ENCODE measurements around the gene RBPJ.

The RBPJ gene

DNA sequence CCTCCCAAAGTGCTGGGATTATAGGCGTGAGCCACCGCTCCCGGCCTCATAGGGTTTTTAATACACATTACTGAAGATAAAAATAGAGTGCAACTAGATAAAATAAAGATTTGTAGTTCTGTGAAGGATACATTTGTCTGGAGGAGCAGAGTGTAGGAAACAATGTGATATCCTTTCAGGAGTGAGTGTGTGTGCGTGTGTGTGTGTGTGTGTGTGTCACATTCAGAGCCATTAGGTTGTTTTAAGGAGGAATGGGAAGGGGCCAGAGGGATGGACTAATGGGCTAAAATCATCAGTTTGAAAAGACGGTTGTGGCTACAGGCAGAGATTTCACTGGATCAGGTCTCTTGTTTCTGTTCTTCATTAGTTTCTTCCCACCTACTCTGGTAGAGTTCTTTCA, 40.0 kb downstream of the RBPJ start:
- ChIA-PET CTCF (interaction anchor here (0.7 kb wide), 1 partner anchor 12 kb away, joined by 3 read pairs; no protein-coding TSS in a partner anchor), POLR2A (no interaction called here)
- DNase-seq (ENCODE audit: extremely low spot score): no peak
- TF ChIP-seq ARNT (IDR thresholded peaks at IDR 0.05) (no peak), FOXA1 (IDR thresholded peaks at IDR 0.05) (no peak), ZNF384 (IDR thresholded peaks at IDR 0.05) (no peak), NFRKB (IDR thresholded peaks at IDR 0.05) (no peak), SUZ12 (IDR thresholded peaks at IDR 0.05) (no peak), ELF4 (IDR thresholded peaks at IDR 0.05) (no peak), SP1 (IDR thresholded peaks at IDR 0.05) (no peak), TARDBP (IDR thresholded peaks at IDR 0.05) (no peak), L3MBTL2 (conservative IDR thresholded peaks at IDR 0.05) (no peak), HDGF (IDR thresholded peaks at IDR 0.05; ENCODE audit: borderline replicate concordance) (no peak), LEF1 (IDR thresholded peaks at IDR 0.05; ENCODE audit: borderline replicate concordance) (no peak), CTBP1 (IDR thresholded peaks at IDR 0.05; ENCODE audit: borderline replicate concordance) (no peak), BHLHE40 (IDR thresholded peaks at IDR 0.05; ENCODE audit: borderline replicate concordance) (no peak), FOXK2 (IDR thresholded peaks at IDR 0.05) (no peak), FOXM1 (IDR thresholded peaks at IDR 0.05; ENCODE audit: borderline replicate concordance) (no peak), PKNOX1 (IDR thresholded peaks at IDR 0.05) (no peak)

- DNase-seq (ENCODE audit: extremely low spot score): no peak
- POLR2A ChIA-PET: no interaction called here
- CTCF ChIA-PET: no interaction called here
- TF ChIP-seq FOXA1 (IDR thresholded peaks at IDR 0.05) (no peak), NFRKB (IDR thresholded peaks at IDR 0.05) (no peak), ELF4 (IDR thresholded peaks at IDR 0.05) (no peak), ZNF384 (IDR thresholded peaks at IDR 0.05) (no peak), FOXK2 (IDR thresholded peaks at IDR 0.05) (no peak), HDGF (IDR thresholded peaks at IDR 0.05; ENCODE audit: borderline replicate concordance) (no peak), SP1 (IDR thresholded peaks at IDR 0.05) (no peak)
Observed at GRCh38 chr4:26361297-26361696, 40.5 kb downstream of the RBPJ start.

DNA sequence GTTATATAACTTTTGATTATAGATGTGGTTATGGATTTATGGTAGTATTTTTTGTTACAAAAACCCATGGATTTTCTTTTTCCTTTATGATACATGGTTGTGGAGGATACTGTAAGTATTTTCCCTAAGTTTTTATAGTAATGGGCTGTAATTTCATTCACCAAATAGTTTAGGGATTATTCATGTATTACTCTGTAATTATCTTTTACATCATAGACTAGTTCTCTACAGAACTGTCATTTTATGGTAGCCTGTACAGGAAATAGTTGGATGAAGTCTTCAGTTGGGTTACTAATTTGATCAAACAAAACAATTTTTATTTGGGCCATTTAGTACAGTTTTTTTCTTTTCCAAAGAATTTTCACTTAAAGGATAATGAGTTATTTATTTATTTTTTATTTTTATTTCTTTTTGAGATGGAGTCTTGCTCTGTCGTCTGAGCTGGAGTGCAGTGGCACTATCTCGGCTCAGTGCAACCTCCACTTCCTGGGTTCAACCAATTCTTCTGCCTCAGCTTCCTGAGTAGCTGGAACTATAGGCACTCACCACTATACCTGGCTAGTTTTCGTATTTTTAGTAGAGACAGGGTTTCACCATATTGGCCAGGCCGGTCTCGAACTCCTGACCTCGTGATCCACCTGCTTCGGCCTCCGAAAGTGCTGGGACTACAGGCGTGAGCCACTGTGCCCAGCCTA, 42.1 kb downstream of the RBPJ start:
- CTCF ChIA-PET: no interaction called here
- POLR2A ChIA-PET: no interaction called here
- TF ChIP-seq NFRKB (IDR thresholded peaks at IDR 0.05) (no peak), HDGF (IDR thresholded peaks at IDR 0.05; ENCODE audit: borderline replicate concordance) (no peak), CTBP1 (IDR thresholded peaks at IDR 0.05; ENCODE audit: borderline replicate concordance) (no peak), SUZ12 (IDR thresholded peaks at IDR 0.05) (no peak), ELF4 (IDR thresholded peaks at IDR 0.05) (no peak), FOXA1 (IDR thresholded peaks at IDR 0.05) (no peak), TARDBP (IDR thresholded peaks at IDR 0.05) (no peak), ARNT (IDR thresholded peaks at IDR 0.05) (no peak), PKNOX1 (IDR thresholded peaks at IDR 0.05) (no peak), FOXK2 (IDR thresholded peaks at IDR 0.05) (no peak)
- DNase-seq (ENCODE audit: extremely low spot score): no peak

- ChIA-PET CTCF (no interaction called here), POLR2A (no interaction called here)
- TF ChIP-seq LEF1 (IDR thresholded peaks at IDR 0.05; ENCODE audit: borderline replicate concordance): no peak
- TF ChIP-seq NFRKB (IDR thresholded peaks at IDR 0.05): no peak
- no peak for TF ChIP-seq ZNF384 (IDR thresholded peaks at IDR 0.05)
- TF ChIP-seq PKNOX1 (IDR thresholded peaks at IDR 0.05): no peak
- TF ChIP-seq FOXA1 (IDR thresholded peaks at IDR 0.05): no peak
- TF ChIP-seq CTBP1 (IDR thresholded peaks at IDR 0.05; ENCODE audit: borderline replicate concordance): no peak
- TF ChIP-seq FOXM1 (IDR thresholded peaks at IDR 0.05; ENCODE audit: borderline replicate concordance): no peak
- no peak for TF ChIP-seq ELF4 (IDR thresholded peaks at IDR 0.05)
- TF ChIP-seq HDGF (IDR thresholded peaks at IDR 0.05; ENCODE audit: borderline replicate concordance): no peak
- TF ChIP-seq ARNT (IDR thresholded peaks at IDR 0.05): no peak
- no peak for TF ChIP-seq SUZ12 (IDR thresholded peaks at IDR 0.05)
- TF ChIP-seq BHLHE40 (IDR thresholded peaks at IDR 0.05; ENCODE audit: borderline replicate concordance): no peak
- no peak for TF ChIP-seq TARDBP (IDR thresholded peaks at IDR 0.05)
- no peak for TF ChIP-seq L3MBTL2 (conservative IDR thresholded peaks at IDR 0.05)
- no peak for TF ChIP-seq SP1 (IDR thresholded peaks at IDR 0.05)
- TF ChIP-seq FOXK2 (IDR thresholded peaks at IDR 0.05): no peak
- no peak for DNase-seq (ENCODE audit: extremely low spot score)
Observed at GRCh38 chr4:26365537-26366150, 44.8 kb downstream of the RBPJ start.

DNA sequence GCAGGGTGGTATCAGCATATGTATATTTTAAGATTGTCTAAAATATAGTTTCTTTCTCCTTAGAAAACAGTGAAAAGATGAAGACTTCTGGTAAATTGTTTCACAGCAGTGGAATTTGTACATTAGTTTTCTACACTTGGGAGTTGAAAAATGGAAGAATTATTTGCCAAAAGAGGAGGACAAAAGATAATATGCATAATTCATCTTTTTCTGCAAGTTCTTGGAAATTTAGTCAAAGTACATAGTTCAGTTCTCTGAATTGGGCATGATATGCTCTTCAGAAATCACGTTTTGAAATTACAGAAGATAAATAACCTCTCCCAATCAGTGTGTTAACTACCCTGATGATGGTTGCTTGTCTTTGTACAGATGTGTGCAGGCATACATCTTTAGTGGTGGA, 47.0 kb downstream of the RBPJ start:
- no peak for DNase-seq (ENCODE audit: extremely low spot score)
- CTCF ChIA-PET: no interaction called here
- POLR2A ChIA-PET: no interaction called here
- no peak for TF ChIP-seq L3MBTL2 (conservative IDR thresholded peaks at IDR 0.05)
- TF ChIP-seq ARNT (IDR thresholded peaks at IDR 0.05): no peak
- TF ChIP-seq FOXA1 (IDR thresholded peaks at IDR 0.05): no peak
- TF ChIP-seq CTBP1 (IDR thresholded peaks at IDR 0.05; ENCODE audit: borderline replicate concordance): no peak
- TF ChIP-seq ELF4 (IDR thresholded peaks at IDR 0.05): no peak
- no peak for TF ChIP-seq PKNOX1 (IDR thresholded peaks at IDR 0.05)
- TF ChIP-seq FOXM1 (IDR thresholded peaks at IDR 0.05; ENCODE audit: borderline replicate concordance): no peak
- no peak for TF ChIP-seq NFRKB (IDR thresholded peaks at IDR 0.05)
- TF ChIP-seq FOXK2 (IDR thresholded peaks at IDR 0.05): no peak
- no peak for TF ChIP-seq SP1 (IDR thresholded peaks at IDR 0.05)
- no peak for TF ChIP-seq SUZ12 (IDR thresholded peaks at IDR 0.05)
- TF ChIP-seq ZNF384 (IDR thresholded peaks at IDR 0.05): no peak
- no peak for TF ChIP-seq TARDBP (IDR thresholded peaks at IDR 0.05)
- TF ChIP-seq BHLHE40 (IDR thresholded peaks at IDR 0.05; ENCODE audit: borderline replicate concordance): no peak
- no peak for TF ChIP-seq HDGF (IDR thresholded peaks at IDR 0.05; ENCODE audit: borderline replicate concordance)
- no peak for TF ChIP-seq LEF1 (IDR thresholded peaks at IDR 0.05; ENCODE audit: borderline replicate concordance)
